Measurements from ENCODE around the gene WNT3.
"Not testable (repeated sequence)": the region's sequence is repeated elsewhere in the genome, so short reads cannot be mapped to it uniquely, and the experiment has no call there.

The WNT3 gene

DNA sequence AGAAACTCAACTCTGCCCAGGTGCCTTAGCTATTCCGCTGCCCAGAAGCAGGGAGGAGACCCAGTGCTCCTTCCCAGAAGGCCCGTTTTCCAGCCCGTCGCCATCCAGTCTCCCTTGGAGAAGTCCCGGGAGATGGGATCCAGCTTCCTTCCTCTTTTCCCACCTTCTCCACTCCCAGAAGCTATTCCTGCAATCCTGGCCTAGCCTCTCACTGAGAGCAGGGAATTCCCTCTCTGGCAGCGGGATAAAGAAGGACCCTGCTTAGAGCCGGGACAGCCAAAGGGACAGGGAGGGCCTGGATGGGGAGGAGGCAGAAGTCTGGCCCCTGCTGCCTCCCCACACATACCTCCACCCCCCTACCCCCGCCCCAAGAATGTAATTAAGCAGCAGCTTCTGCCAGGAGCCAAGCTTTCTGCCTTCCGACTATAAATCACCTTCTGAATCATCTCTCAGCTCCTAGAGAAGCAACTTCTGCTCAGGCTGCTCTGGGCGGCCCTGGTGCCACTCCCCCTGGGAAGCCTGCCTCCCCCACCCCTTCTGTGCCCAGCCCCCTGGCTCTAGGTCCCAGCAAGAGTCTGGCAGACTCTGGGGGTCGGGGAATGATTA, 6.4 kb downstream of the WNT3 start:
- DNase-seq, result no peak

GRCh38 chr17:46810837-46811236, 7.7 kb downstream of the WNT3 start:
- DNase-seq, result no peak

DNA sequence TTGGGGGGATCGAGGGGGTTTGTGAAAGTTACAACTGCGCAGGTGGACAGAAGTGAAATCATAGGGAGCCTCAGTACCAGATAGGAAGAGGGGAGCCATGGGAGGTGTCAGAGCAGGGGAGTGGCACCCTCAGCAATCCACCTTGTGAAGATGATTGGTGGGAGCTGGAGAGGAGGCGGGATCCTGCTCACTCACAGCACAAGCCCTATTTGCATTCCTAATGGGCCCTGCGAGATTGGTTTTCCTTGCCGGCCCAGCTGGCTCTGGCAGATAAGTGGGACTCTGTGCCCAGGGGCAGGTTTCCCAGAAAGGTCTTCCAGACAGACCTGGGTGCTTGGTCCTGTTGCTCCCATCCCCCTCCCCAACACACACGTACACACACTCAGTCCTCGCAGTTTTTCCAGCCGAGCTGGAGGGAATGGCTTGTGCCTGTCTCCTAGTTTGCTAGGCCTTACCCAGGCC, 9.4 kb downstream of the WNT3 start:
- DNase-seq, result no peak

DNA sequence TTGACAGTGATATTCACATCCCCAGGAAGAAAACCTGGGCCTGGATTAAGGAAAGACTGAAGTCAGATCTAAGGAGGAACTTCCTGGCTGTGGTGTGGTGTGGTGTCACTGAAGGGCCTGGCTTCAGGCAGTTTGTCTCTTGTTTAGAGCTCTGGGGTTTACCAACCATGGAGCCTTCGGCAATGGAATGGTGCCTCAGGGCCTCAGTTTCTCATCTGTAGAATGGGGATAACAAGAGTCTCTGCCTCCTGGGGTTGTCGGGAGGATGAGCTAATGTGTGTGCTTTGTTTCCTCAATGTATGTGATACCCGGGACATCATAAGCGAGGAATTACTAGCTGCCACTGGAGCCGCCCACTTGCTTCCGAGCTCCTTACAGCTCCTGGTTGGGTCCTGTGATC, 12.7 kb downstream of the WNT3 start:
- no peak for DNase-seq

DNA sequence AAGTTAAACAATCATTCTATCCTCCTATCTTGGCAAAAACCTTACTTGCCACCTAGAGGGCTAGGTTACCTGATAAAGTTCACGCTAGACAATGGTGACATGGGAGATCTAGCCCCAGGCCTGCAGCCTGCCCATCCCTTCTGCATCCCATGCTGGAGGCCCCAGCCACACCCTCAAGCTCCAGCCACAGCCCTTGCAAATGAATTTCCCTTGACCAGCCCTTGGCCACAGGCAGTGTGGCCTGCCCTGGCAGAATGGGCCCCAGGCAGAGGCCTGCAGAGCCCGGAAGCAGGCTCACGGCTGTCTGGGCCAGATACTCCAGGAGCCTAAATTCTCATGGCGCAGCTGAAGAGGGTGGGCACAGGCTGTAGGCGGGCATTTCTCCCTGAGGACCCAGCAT, 14.9 kb downstream of the WNT3 start:
- DNase-seq, result no peak

DNA sequence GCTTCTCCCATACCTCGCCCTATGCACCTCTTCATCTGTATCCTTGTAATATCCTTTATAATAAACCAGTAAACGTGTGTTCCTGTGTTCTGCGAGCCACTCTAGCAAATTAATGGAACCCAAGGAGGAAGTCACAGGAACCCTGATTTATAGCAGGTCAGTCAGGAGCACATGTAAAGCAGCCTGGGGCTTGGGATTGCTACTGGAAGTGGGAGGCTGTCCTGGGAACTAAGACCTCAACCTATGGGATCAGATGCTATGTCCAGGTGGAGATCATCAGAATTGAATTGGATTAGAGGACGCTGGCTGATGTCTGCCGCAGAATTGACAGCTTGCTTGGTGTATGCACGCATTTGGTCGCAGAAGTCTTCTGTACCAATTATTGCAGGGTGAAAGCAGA, 15.7 kb downstream of the WNT3 start:
- DNase-seq, result no peak

- no peak for DNase-seq
Measured at GRCh38 chr17:46800573-46800972, 17.9 kb downstream of the WNT3 start.

GRCh38 chr17:46796956-46797530, 21.4 kb downstream of the WNT3 start:
- DNase-seq, result no peak

DNA sequence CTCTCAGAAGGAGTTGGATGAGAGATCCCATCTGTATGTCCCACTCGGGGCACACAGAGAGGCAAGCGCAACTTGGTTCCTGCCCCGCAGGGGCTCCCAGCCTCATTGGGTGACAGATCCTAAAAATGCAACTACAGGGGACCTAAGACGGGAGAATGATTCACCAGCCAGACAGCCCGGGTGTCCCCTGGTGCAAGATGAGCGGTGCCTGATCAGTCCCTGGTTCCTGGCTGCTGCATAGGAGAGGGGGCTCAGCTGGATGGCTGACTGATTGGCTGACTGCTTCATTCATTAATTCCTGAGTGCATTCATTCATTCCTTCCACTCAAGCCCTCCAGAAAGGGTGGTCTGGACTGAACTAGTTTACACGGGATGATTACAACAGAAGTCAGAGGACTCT, 22.0 kb downstream of the WNT3 start:
- DNase-seq, result no peak

DNA sequence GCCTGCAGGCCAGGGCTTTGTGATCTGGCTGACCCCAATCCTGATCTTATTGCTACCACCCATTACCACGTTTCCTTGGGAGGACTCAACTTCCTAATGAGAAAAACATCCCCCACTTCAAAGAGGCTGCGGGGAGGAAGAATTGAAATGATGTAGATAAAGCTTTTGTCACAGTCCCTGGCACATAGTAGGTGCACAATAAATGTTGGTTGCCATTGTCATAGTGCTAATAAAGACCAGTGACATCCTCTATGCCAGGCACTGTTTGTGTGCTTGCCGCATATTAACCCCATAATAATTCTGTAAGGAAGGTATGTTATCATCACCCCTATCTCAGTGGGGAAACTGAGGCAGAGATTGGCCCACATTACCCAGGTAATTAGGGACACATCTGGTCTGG, 22.4 kb downstream of the WNT3 start:
- DNase-seq, result no peak

- no peak for DNase-seq
Measured at GRCh38 chr17:46795379-46795952, 23.0 kb downstream of the WNT3 start.

DNA sequence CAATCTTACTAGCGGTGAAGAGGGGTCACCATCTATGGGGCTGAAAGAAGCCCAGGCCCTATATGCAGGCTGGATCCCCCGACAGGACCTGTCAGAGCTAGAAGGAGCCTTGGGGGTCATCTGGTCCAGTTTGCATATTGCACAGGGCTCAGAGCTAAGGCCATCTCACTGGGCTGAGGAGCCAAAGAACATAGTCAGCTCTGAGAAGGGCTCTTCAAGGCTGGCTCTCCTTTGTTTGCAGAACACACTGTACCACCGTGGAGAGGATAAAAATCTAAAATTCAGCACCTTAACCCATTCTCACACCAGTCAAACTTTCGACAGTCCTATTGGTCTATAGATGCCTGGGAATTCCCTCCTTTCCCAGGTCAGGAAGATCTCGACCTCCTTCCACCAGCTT, 24.2 kb downstream of the WNT3 start:
- DNase-seq, result no peak

DNA sequence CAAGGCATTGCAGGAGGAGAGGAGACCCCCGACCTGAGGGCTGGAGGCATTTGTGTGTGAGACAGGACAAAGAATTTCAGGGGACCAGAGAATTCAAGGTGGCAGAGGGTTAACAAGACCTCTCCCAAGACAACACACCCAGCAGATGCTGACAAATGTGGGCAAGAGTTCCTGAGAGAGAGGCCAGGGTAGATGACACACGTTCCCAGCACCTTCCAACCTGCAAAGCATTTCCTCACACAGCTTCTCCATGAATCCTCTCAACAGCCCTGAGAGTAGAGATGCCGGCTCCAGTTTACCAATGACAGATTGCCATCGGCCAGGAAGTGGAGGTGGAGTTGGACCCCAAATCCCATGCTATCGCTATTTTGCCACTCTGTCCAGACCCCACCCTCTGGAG, 25.0 kb downstream of the WNT3 start:
- no peak for DNase-seq

- DNase-seq, result not testable (repeated sequence)
Measured at GRCh38 chr17:46793023-46793422, 25.5 kb downstream of the WNT3 start.

DNA sequence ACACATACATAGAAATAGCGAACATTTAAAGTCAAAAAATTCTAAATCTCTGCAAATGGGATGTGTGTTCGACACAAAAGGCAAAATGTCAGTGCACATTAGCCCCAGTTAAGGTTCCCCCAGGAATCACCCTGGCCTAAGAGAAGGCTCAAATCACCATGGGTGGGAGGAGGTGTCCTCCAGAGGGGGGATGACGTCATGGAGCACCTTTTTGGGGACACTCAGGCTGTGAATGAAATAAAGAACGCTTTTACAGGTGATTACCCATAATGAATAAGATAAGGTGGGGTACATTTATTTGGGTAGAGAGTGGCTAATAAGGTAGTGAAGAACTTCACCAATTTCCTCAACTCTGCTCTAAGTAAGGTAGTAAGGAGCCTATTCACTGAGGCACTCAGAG, 26.4 kb downstream of the WNT3 start:
- DNase-seq, result no peak

- DNase-seq, result no peak
Measured at GRCh38 chr17:46791531-46791930, 27.0 kb downstream of the WNT3 start.

GRCh38 chr17:46790216-46790615, 28.3 kb downstream of the WNT3 start:
- DNase-seq, result no peak

DNA sequence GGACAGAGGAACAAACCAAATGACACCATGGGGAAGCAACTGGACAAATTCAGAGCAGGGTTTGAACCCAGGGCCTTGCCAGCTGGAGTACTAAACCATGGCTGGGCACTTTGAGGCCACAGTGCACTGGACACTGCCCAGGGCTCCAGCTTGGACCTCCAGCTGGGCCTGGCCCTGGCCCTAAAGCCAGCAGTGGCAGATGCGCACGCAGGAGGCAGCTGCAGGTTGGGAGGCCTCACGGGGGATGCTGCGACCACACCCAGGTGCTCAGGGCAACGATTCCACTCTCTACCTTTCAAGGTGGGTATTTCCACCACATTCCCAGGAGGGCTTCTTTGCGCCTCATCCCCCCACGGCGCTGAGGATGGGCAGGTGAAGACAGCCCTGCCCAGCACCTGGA, 28.9 kb downstream of the WNT3 start:
- no peak for DNase-seq

DNA sequence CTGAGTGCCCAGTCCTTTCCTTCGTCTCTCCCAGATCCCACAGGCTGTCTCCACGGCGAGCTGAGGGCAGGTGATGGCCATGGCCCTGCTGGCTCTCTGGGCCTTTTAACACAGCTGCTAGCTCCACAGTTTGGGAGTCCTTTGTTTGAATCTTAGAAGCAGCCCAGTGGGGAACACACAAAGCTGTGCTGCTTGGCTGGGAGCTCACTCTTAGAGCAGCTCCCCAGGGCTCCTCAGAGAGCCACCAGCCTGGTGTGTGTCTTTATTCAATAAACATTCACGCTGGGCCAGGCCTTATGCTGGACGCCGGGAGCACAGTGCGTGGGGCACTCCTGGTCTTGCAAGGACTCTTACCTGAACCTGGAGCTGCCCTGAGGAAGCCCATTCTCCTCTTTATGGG, 29.7 kb downstream of the WNT3 start:
- DNase-seq, result no peak

GRCh38 chr17:46788300-46788699, 30.2 kb downstream of the WNT3 start:
- DNase-seq, result no peak

GRCh38 chr17:46787478-46787877, 31.0 kb downstream of the WNT3 start:
- no peak for DNase-seq

GRCh38 chr17:46785696-46786095, 32.8 kb downstream of the WNT3 start:
- no peak for DNase-seq

DNA sequence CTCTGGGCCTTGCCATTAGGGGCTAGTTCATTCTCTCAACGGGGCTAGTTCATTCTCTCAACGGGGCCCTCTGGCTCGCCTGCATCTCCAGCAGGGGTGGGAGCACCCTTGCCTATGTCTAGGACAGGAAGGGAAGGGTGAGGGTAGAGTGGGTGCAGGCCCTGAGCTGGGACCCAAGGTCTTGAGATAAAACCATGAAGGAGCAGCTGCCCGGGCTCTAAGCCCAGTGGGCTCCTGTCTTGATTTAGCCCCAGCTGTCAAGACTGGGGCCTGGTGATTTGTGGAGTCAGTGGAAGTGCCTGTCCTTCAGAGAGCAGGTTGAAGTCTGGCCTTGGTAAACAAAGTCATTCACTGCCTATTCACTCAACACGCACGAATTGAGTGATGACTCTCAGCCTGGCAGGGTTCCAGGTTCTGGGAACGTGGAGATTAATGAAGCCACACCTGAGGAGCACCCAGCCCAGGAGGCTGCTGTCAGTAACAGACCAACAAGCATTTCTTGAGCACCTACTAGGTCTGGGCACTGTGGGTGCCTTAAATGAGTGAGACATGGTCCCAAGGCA, 35.4 kb downstream of the WNT3 start:
- DNase-seq, result no peak

GRCh38 chr17:46782250-46782953, 36.1 kb downstream of the WNT3 start:
- DNase-seq, result no peak

Measured in cortex of kidney (tissue), 1 donor.